ENCODE results near the gene MAP4K3. TPM values are rescaled to one million over a fixed set of nuclear protein-coding genes. Genes with fewer than 3 reads are reported as not detected.

Gene MAP4K3
- total RNA-seq, 1 donor from 2014 or later = 18.3 TPM

GRCh38 chr2:39424951-39425350 is 12.1 kb downstream of the MAP4K3 start:
- no peak for TF ChIP-seq CTCF (conservative IDR thresholded peaks at IDR 0.05; ENCODE audit: low read depth, low read length)
- no peak overlapping the region for H3K4me3 ChIP-seq (ENCODE audit: low read depth, low read length)
- DNase-seq (ENCODE audit: low read depth) = no peak

GRCh38 chr2:39422700-39423099 is 14.4 kb downstream of the MAP4K3 start:
- TF ChIP-seq CTCF (conservative IDR thresholded peaks at IDR 0.05; ENCODE audit: low read depth, low read length) = no peak
- no peak for DNase-seq (ENCODE audit: low read depth)

GRCh38 chr2:39421354-39421753 is 15.7 kb downstream of the MAP4K3 start:
- DNase-seq (ENCODE audit: low read depth) = no peak
- TF ChIP-seq CTCF (conservative IDR thresholded peaks at IDR 0.05; ENCODE audit: low read depth, low read length) = no peak
- no peak overlapping the region for H3K4me3 ChIP-seq (ENCODE audit: low read depth, low read length)

More at GRCh38 chr2:39422700-39423099, 14.4 kb downstream of the MAP4K3 start:
- no peak overlapping the region for H3K4me3 ChIP-seq (ENCODE audit: low read depth, low read length)

- TF ChIP-seq CTCF (conservative IDR thresholded peaks at IDR 0.05; ENCODE audit: low read depth, low read length) = no peak
- no peak overlapping the region for H3K4me3 ChIP-seq (ENCODE audit: low read depth, low read length)
- DNase-seq (ENCODE audit: low read depth) = no peak
These were observed 17.5 kb downstream of the MAP4K3 start for GRCh38 chr2:39419282-39420223.

DNA sequence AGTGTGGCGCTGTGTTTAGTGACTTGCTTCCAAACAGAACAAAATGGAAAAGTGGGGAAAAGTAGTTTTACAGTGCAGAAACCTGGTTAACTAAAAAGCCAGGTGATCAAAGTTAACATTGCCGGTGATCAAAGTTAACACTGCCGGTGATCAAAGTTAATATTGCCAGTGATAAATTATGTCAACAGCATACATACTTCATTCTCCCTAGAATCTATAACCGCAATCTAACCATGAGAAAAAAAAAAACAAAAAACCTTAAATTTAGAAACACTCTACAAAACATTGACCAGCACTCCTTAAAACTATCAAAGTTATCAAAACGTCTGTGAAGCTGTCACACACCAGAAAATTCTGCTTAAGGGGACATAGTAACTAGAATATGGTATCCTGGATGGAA is 18.6 kb downstream of the MAP4K3 start:
- no peak overlapping the region for H3K4me3 ChIP-seq (ENCODE audit: low read depth, low read length)
- no peak for DNase-seq (ENCODE audit: low read depth)
- TF ChIP-seq CTCF (conservative IDR thresholded peaks at IDR 0.05; ENCODE audit: low read depth, low read length) = no peak

- no peak for TF ChIP-seq CTCF (conservative IDR thresholded peaks at IDR 0.05; ENCODE audit: low read depth, low read length)
- no peak overlapping the region for H3K4me3 ChIP-seq (ENCODE audit: low read depth, low read length)
- no peak for DNase-seq (ENCODE audit: low read depth)
These were observed 20.9 kb downstream of the MAP4K3 start for GRCh38 chr2:39416140-39416539.
